Natural killer cell (primary cell): ENCODE data around the gene PSPN. TPM values are rescaled to one million over a fixed set of nuclear protein-coding genes. Genes with fewer than 3 reads are reported as not detected.
"Not testable (repeated sequence)": the region's sequence is repeated elsewhere in the genome, so short reads cannot be mapped to it uniquely, and the experiment has no call there.

Source experiments
- ATAC-seq, 3 donors: fragments of 150-1000 bp in 2 of 3; fragments of 200-7000 bp in 1 of 3; cut with Tn5 transposase; 1 replicate in 1 of 3; 2 replicates in 2 of 3; pipeline ENCODE4 v1.10.0; 2021; ENCODE audit warnings: mild to moderate bottlenecking in 2 of 3, moderate library complexity in 2 of 3
- DNase-seq, 2 donors: peaks; one replicate each; pipeline versions ENCODE4 v3.0.0 to v3.0.0-alpha.2; 2013 to 2021; ENCODE audit warnings: mixed read lengths in 1 of 2
- H3K27ac ChIP-seq: one replicate; pipeline ENCODE4 v1.5.1; 2013; ENCODE audit warnings: mild to moderate bottlenecking, low read length
- H3K27me3 ChIP-seq: one replicate; pipeline ENCODE4 v1.6.1; 2013; ENCODE audit warnings: low read length; ENCODE audit not compliant: control insufficient read depth, insufficient read depth
- H3K36me3 ChIP-seq: one replicate; pipeline ENCODE4 v1.6.1; 2013; ENCODE audit warnings: low read length; ENCODE audit not compliant: control insufficient read depth, insufficient read depth
- H3K4me1 ChIP-seq: one replicate; pipeline ENCODE4 v1.6.1; 2013; ENCODE audit warnings: low read length; ENCODE audit not compliant: control insufficient read depth, insufficient read depth
- H3K4me3 ChIP-seq: one replicate; pipeline ENCODE4 v1.5.1; 2013; ENCODE audit warnings: low read length
- H3K9me3 ChIP-seq: one replicate; pipeline ENCODE4 v1.6.1; 2013; ENCODE audit warnings: low read length; ENCODE audit not compliant: control insufficient read depth, insufficient read depth
- H3K27ac Mint-ChIP-seq, 2 donors: one replicate each; pipeline ENCODE4 v1.8.0; 2022; ENCODE audit warnings: mild to moderate bottlenecking in 2 of 2, mixed read lengths in 2 of 2, moderate library complexity in 1 of 2
- H3K27me3 Mint-ChIP-seq, 2 donors: one replicate each; pipeline ENCODE4 v1.8.0; 2022; ENCODE audit warnings: low read depth in 2 of 2, mixed read lengths in 2 of 2
- H3K36me3 Mint-ChIP-seq: one replicate; pipeline ENCODE4 v1.8.0; 2022; ENCODE audit warnings: mixed read lengths
- H3K4me1 Mint-ChIP-seq, 2 donors: one replicate each; pipeline ENCODE4 v1.8.0; 2022; ENCODE audit warnings: mixed read lengths in 2 of 2
- H3K4me3 Mint-ChIP-seq: one replicate; pipeline ENCODE4 v1.8.0; 2022; ENCODE audit warnings: mild to moderate bottlenecking, moderate library complexity, mixed read lengths
- H3K9me3 Mint-ChIP-seq, 2 donors: one replicate each; pipeline ENCODE4 v1.8.0; 2022; ENCODE audit warnings: mixed read lengths in 2 of 2
- WGBS: methylation state at CpG from one replicate; pipeline ENCODE4 v1.1.7; 2013; ENCODE audit warnings: missing lambda C conversion rate; ENCODE audit not compliant: insufficient coverage; 5-methylcytosine and 5-hydroxymethylcytosine counted together
- intact Hi-C: fragments of 100-400 bp; cut with micrococcal nuclease; formaldehyde crosslinking; loops from one replicate; pipeline ENCODE4 v1.14.2; 2022
- total RNA-seq, 4 donors: library from RNA; stranded (reverse); fragments of 120-200 nt in 1 of 4; gene quantifications; one replicate each; pipeline versions ENCODE4 v1.2.3 to v1.2.4, GENCODE V29; 2013 to 2022
- TF ChIP-seq, protein P1 (sequence below): fragments of 200-600 bp; IDR thresholded peaks from one replicate; pipeline ENCODE4 v1.8.0; 2022; ENCODE audit warnings: antibody characterized with exemption

The PSPN gene
- total RNA-seq, 3 donors from 2014 or later (not counting 1 experiment from before 2014, with no cell fraction given), result 0.82 to 1.1 (median 1.0) TPM

DNA sequence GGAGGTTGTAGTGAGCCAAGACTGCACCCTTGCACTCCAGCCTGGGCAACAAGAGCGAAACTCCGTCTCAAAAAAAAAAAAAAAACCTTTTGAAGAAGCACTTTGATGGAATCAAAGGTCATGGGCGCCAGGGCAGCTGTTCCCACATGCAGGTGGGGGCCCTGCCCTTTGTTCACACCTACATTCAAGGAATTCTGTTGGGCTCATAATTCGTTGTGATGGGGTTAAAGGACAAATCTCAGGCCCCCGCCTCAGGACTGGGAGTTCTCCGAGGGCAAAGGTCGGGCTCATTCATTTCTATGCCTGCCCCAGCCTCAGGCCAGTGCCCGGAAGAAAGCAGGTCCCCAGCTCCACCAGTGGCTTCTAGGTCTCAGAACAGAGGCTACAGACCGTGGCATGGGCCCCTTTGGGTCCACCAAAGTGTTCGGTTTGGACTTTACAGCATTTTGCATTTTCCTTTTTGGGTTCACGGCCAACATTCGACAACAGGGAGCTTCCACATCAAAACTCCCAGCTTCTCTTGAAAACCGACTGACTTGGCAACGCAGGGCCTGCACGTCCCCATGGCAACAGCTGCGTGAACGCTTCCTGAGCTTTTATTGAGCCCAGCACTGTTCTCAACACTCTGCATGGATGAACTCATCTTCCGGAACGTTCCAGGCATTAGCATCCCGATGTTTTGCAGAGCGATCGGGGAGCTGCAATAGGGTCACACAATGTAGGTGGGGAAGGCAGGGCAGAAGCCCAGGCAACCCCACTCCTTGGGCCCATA is 27.3 kb upstream of the PSPN start:
- Mint-ChIP-seq H3K4me1 (no peaks in the 10 kb centered on the region), H3K36me3 (no peaks in the 10 kb centered on the region), H3K9me3 (no peaks in the 10 kb centered on the region), H3K27ac (no peak overlapping the region), H3K4me3 (no peak overlapping the region), H3K27me3 (no peaks in the 10 kb centered on the region)
- no peaks in the 10 kb centered on the region for H3K27me3 ChIP-seq
- no peak for DNase-seq
- H3K4me1 ChIP-seq, result no peaks in the 10 kb centered on the region
- intact Hi-C loops, result no loop called here
- ATAC-seq, result no peak
- 84% methylated on average over 22 of the region's 22 CpGs for WGBS
- no peak overlapping the region for H3K27ac ChIP-seq
- no peaks in the 10 kb centered on the region for H3K9me3 ChIP-seq
- TF ChIP-seq, protein P1, sequence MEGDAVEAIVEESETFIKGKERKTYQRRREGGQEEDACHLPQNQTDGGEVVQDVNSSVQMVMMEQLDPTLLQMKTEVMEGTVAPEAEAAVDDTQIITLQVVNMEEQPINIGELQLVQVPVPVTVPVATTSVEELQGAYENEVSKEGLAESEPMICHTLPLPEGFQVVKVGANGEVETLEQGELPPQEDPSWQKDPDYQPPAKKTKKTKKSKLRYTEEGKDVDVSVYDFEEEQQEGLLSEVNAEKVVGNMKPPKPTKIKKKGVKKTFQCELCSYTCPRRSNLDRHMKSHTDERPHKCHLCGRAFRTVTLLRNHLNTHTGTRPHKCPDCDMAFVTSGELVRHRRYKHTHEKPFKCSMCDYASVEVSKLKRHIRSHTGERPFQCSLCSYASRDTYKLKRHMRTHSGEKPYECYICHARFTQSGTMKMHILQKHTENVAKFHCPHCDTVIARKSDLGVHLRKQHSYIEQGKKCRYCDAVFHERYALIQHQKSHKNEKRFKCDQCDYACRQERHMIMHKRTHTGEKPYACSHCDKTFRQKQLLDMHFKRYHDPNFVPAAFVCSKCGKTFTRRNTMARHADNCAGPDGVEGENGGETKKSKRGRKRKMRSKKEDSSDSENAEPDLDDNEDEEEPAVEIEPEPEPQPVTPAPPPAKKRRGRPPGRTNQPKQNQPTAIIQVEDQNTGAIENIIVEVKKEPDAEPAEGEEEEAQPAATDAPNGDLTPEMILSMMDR, result no peak
- H3K36me3 ChIP-seq, result no peaks in the 10 kb centered on the region
- H3K4me3 ChIP-seq, result no peak overlapping the region

DNA sequence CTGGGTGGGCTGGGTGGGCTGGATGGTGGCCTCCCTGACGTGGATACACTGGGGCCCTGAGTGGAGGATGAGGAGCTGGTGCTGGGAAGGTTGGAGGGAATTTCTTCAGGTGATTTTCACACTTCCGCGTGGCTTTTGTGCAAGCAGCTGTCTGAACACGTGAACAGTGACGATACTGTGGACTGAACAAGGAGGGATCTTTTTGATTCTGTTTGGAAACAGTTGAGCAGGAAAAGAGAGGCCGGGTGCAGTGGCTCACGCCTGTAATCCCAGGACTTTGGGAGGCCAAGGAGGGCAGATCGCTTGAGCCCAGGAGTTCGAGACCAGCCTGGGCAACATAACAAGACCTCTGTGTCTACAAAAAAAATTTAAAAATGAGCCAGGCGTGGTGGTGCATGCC is 26.3 kb upstream of the PSPN start:
- no peak overlapping the region for H3K4me3 ChIP-seq
- H3K36me3 ChIP-seq, result no peaks in the 10 kb centered on the region
- no peaks in the 10 kb centered on the region for H3K27me3 ChIP-seq
- H3K9me3 ChIP-seq, result no peaks in the 10 kb centered on the region
- DNase-seq (no peak), ATAC-seq (no peak)
- no peaks in the 10 kb centered on the region for H3K4me1 ChIP-seq
- WGBS, result 81% methylated on average over 10 of the region's 10 CpGs
- H3K4me3 Mint-ChIP-seq, result no peak overlapping the region
- no peaks in the 10 kb centered on the region for H3K4me1 Mint-ChIP-seq
- no peak overlapping the region for H3K27ac ChIP-seq
- no peaks in the 10 kb centered on the region for H3K27me3 Mint-ChIP-seq
- TF ChIP-seq, protein P1, result no peak
- H3K36me3 Mint-ChIP-seq, result no peaks in the 10 kb centered on the region
- H3K9me3 Mint-ChIP-seq, result no peaks in the 10 kb centered on the region
- no peak overlapping the region for H3K27ac Mint-ChIP-seq
- intact Hi-C loops, result no loop called here

DNA sequence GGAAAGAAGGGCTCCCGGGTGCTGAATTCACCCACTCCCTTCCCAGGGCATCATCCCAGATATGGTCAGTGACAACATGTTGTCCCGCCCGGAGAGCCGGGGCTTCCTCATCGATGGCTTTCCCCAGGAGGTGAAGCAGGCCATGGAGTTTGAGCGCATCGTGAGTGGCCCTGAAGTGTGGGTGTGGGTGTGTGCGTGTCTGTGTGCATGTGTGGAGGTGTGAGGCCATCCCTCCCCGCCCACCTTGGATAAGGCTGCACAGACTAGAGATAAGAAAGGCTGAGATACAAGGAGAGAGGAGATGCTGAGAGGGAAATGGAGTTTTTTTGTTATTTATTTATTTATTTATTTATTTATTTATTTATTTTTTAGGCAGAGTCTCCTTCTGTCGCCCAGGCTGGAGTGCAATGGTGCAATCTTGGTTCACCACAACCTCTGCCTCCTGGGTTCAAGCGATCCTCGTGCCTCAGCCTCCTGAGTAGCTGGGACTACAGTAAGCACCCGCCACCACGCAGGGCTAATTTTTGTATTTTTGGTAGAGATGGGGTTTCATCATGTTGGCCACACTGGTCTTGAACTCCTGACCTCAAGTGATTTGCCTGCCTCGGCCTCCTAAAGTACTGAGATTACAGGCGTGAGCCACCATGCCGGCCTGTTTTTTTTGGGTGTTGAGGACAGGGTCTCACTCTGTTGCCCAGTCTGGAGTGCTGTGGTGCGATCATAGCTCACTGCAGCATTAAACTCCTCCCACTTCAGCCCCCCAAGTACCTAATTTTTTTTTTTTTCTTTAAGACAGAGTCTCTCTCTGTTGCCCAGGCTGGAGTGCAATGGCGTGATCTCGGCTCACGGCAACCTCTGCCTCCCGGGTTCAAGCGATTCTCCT is 24.6 kb upstream of the PSPN start:
- ATAC-seq, H3K27ac ChIP-seq, H3K36me3 ChIP-seq, H3K36me3 Mint-ChIP-seq, H3K27me3 ChIP-seq, H3K9me3 ChIP-seq, H3K4me1 ChIP-seq, H3K9me3 Mint-ChIP-seq, DNase-seq, H3K4me1 Mint-ChIP-seq, H3K27me3 Mint-ChIP-seq, H3K4me3 Mint-ChIP-seq, H3K4me3 ChIP-seq, intact Hi-C loops, H3K27ac Mint-ChIP-seq: not testable (repeated sequence)
- 87% methylated on average over 20 of the region's 23 CpGs for WGBS

DNA sequence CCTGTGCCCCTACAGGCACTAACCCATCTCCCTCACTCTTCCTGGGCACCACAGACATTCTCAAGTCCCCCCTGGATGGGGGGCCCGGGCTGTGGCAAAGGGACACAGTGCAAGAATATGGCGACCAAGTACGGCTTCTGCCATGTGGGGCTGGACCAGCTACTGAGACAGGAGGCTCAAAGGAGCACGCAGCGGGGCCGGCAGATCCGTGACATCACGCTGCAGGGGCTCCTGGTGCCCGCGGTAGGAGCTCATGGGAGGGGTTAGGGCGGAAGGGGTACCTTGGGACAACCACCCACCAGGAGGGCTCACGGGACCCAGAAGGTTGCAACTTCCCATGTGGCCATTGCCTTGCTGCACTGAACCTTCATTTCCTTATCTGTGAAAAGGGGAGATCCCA is 20.6 kb upstream of the PSPN start:
- no peak overlapping the region for H3K4me3 ChIP-seq
- TF ChIP-seq, protein P1, result no peak
- H3K4me1 ChIP-seq, result peaks cover 18% of the 10 kb centered on the region
- no peak for DNase-seq
- Mint-ChIP-seq H3K4me1 (peaks cover 22 to 25% of the 10 kb centered on the region in 2 donors), H3K27ac (no peak overlapping the region), H3K9me3 (no peaks in the 10 kb centered on the region), H3K4me3 (no peak overlapping the region), H3K36me3 (no peaks in the 10 kb centered on the region), H3K27me3 (no peaks in the 10 kb centered on the region)
- H3K27me3 ChIP-seq, result no peaks in the 10 kb centered on the region
- no peaks in the 10 kb centered on the region for H3K36me3 ChIP-seq
- no peak overlapping the region for H3K27ac ChIP-seq
- H3K9me3 ChIP-seq, result no peaks in the 10 kb centered on the region
- 95% methylated on average over 12 of the region's 12 CpGs for WGBS
- ATAC-seq, result no peak
- intact Hi-C loops, result no loop called here
